ENCODE measurements around the gene UBA5.
"Not testable (repeated sequence)": the region's sequence is repeated elsewhere in the genome, so short reads cannot be mapped to it uniquely, and the experiment has no call there.

UBA5 gene

GRCh38 chr3:132660052-132660810 is at the start of gene UBA5:
UBA5 (plus strand) TSS chr3:132660329; CDS start chr3:132660538, 209 bp downstream.
- no peak for FAIRE-seq

GRCh38 chr3:132615301-132615700 is 44.8 kb upstream of the UBA5 start:
- FAIRE-seq: not testable (repeated sequence)

GRCh38 chr3:132615881-132616280 is 44.2 kb upstream of the UBA5 start:
- FAIRE-seq: no peak

GRCh38 chr3:132616780-132617179 is 43.3 kb upstream of the UBA5 start:
- FAIRE-seq: no peak

GRCh38 chr3:132622148-132622547 is 38.0 kb upstream of the UBA5 start:
- no peak for FAIRE-seq

- no peak for FAIRE-seq
Observed at GRCh38 chr3:132622761-132623160, 37.4 kb upstream of the UBA5 start.

GRCh38 chr3:132623646-132624045 is 36.5 kb upstream of the UBA5 start:
- FAIRE-seq: no peak

GRCh38 chr3:132624790-132625189 is 35.3 kb upstream of the UBA5 start:
- FAIRE-seq: no peak

- no peak for FAIRE-seq
Observed at GRCh38 chr3:132625613-132626012, 34.5 kb upstream of the UBA5 start.

- no peak for FAIRE-seq
Observed at GRCh38 chr3:132626955-132627354, 33.2 kb upstream of the UBA5 start.

- FAIRE-seq: no peak
Observed at GRCh38 chr3:132628157-132628556, 32.0 kb upstream of the UBA5 start.

GRCh38 chr3:132629928-132630327 is 30.2 kb upstream of the UBA5 start:
- no peak for FAIRE-seq

- FAIRE-seq: no peak
Observed at GRCh38 chr3:132630612-132631011, 29.5 kb upstream of the UBA5 start.

- no peak for FAIRE-seq
Observed at GRCh38 chr3:132635052-132635451, 25.1 kb upstream of the UBA5 start.

GRCh38 chr3:132637590-132637989 is 22.5 kb upstream of the UBA5 start:
- no peak for FAIRE-seq

GRCh38 chr3:132638706-132639105 is 21.4 kb upstream of the UBA5 start:
- no peak for FAIRE-seq

GRCh38 chr3:132641427-132641826 is 18.7 kb upstream of the UBA5 start:
- not testable (repeated sequence) for FAIRE-seq

GRCh38 chr3:132641837-132642538 is 18.1 kb upstream of the UBA5 start:
- FAIRE-seq: peak; percentile 93

- FAIRE-seq: no peak
Observed at GRCh38 chr3:132642539-132642847, 17.6 kb upstream of the UBA5 start.

GRCh38 chr3:132643366-132643765 is 16.8 kb upstream of the UBA5 start:
- FAIRE-seq: no peak

GRCh38 chr3:132645058-132645457 is 15.1 kb upstream of the UBA5 start:
- FAIRE-seq: no peak

- no peak for FAIRE-seq
Observed at GRCh38 chr3:132650153-132650552, 10.0 kb upstream of the UBA5 start.

- no peak for FAIRE-seq
Observed at GRCh38 chr3:132652640-132653270, 7.4 kb upstream of the UBA5 start.

- no peak for FAIRE-seq
Observed at GRCh38 chr3:132654190-132654589, 5.9 kb upstream of the UBA5 start.
